HG02981 (cell line): ENCODE measurements around the gene RELB.
"Not testable (repeated sequence)": the region's sequence is repeated elsewhere in the genome, so short reads cannot be mapped to it uniquely, and the experiment has no call there.

ENCODE experiments used
- ATAC-seq: cut with Tn5 transposase; IDR thresholded peaks from one replicate; pipeline ENCODE4 v1.9.1; 2021; ENCODE audit warnings: mild to moderate bottlenecking, moderate library complexity; ENCODE audit not compliant: unreplicated experiment

Gene RELB, protein sequence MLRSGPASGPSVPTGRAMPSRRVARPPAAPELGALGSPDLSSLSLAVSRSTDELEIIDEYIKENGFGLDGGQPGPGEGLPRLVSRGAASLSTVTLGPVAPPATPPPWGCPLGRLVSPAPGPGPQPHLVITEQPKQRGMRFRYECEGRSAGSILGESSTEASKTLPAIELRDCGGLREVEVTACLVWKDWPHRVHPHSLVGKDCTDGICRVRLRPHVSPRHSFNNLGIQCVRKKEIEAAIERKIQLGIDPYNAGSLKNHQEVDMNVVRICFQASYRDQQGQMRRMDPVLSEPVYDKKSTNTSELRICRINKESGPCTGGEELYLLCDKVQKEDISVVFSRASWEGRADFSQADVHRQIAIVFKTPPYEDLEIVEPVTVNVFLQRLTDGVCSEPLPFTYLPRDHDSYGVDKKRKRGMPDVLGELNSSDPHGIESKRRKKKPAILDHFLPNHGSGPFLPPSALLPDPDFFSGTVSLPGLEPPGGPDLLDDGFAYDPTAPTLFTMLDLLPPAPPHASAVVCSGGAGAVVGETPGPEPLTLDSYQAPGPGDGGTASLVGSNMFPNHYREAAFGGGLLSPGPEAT

DNA sequence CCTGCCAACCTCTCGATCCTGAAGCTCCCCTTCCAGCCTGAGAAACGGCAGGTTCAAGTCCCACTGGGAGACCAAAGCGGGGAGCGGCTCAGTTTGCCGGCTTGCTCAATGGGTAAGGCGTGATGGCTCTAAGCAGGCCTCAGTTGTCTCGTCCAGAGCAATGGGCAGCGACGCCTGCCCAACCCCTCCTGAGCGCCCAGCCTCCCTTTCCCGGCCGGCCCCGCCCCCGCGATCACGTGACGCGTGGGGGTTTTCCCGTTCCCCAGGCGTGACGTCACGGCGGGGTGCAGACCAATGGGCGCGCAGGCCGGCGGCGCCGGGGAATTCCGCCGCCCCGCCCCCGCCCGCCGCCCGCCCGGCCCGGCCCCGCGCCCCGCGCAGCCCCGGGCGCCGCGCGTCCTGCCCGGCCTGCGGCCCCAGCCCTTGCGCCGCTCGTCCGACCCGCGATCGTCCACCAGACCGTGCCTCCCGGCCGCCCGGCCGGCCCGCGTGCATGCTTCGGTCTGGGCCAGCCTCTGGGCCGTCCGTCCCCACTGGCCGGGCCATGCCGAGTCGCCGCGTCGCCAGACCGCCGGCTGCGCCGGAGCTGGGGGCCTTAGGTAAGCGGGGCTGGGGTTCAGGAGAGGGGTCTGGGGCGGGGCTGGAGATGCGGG, at the start of gene RELB:
Gene RELB, plus strand, starts transcription at position 378 of the 653 bp plus-strand sequence. Its CDS starts 116 bp downstream, at position 494.
- ATAC-seq: peak; percentile 43

DNA sequence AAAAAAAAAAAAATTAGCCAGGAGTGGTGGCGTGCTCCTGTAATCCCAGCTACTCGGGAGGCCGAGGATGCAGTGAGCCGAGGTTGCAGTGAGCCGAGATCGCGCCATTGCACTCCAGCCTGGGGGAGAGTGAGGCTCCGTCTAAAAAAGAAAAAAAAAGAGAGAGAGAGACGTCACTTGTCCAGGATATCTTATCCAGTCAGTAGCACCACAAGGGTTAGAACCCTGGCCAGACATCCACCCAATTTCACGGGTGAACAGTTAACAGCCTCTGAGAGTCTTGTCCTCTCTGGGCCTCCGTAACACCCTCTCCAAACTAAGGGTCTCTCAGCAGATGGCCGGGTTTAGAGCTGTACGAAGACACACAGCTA, 47.0 kb upstream of the RELB start:
- ATAC-seq: peak; percentile 9

DNA sequence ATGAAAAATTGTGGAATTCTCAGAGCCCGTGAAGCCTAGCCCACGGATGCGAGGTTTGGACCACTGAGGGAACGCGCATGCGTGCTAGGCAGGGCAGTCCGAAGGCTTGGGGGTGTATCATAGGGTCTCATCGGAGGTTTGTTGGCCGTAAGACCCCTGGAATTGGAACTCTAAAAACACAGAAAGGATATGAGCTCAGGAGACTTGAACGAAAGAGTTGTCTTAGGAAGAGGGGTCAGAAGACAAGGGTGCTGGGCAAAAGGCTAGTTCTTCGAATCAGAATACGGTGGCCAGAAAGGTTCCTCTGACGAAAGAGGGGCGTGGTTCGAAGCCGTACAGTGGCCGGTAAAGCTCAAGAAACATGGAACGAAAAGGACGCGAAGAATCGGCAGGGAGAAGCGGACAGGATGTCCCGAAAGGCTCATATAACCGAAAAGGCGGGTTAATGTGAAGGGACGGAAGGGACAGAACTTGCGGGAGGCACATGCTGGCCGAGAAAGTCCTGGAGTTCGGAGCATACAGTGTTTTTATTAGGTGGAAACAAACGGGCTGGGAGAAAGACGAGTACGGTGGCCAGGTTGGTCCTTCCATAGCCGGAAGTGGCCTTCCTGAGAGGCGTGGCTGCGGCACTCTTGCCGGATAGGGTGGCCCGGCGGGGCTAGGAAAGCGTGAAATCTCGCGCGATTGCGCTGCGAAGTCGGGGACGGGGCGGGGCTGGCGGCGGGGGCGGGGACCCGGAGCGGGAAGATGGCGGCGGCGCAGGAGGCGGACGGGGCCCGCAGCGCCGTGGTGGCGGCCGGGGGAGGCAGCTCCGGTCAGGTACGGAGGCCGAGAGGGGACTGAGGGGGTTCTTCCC, 46.4 kb upstream of the RELB start, which contains the start of gene CLPTM1:
Gene CLPTM1, plus strand, starts transcription at position 732 of the 856 bp plus-strand sequence. Its CDS starts 16 bp downstream, at position 748.
- peak; percentile 70 for ATAC-seq

DNA sequence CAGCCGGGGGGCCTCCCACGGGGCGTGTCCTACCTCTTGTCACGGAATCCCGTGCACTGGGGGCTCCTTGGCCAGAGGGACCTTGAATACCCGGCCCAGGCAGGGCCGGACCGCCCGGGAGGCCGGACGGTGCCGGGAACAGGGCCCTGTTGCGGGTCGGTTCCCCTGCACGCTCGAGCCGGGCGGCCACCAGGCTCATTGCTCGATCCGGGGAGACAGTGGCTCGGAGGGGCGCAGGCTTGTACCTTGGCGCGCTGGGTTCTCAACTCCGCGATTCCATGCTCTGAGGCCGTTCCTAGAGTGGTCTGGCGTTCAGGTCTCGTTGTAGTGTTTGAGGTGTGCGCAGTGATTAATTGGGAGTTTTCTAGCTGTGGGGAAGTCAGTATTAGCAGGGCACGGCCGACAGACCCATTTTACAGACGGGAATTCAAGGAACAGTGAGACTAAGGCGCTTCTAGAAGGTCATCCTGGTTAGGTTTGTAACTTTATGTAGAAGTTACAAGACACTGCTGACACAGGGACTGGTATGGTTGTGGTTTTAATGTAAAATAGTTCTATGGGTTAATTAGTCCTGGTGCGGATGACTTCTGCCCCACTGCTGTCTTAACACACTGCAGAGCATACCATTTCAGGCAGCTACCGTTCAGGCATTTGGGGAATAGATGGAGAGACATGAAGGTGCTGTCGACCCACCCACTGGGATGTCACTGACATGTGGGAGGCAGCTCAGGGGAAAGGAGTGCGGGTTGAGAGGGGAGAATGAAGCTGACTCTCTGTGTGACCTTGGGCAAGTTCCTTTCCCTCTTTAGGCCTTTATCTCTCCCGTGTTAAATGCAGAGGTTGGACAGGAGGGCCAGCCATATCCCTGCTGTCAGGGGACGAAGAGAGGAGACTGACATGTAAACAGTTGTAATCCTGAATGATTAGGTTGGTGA, 45.5 kb upstream of the RELB start:
- no peak for ATAC-seq

DNA sequence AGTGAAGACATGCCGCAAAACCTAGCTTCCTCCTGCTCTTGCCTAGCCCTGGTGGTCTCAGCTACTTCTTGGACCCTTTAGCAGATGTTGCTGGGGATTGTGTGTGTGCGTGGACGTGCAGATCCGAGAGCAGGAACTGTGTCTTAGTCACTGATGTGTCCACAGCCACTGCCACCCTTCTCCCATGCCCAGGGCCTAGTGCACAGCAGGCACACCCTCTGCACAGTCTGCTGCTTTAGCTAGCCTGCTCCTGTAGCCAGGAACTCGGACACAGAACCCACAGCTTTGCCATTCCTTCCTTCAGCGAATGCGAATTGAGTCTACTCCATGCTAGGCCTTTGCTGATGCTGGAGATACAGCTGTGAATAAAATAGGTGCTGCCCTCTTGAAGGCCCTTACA, 43.7 kb upstream of the RELB start:
- ATAC-seq: no peak

DNA sequence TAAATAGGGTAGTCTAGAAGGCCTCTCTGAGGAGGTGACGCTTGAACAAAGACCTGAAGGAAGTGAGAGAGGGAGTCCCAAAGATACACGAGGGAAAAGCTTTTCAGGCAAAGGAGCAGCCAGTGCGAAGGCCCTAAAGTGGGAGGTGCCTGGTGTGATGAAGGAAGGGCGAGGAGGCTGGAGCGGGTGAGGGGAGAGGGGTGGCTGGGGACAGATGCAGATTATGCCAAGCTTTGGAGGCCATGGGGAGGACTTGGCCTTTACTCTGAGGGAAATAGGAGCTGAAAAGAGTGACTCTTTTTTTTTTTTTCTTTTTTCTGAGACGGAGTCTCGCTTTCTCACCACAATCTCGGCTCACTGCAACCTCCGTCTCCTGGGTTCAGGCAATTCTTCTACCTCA, 43.2 kb upstream of the RELB start:
- ATAC-seq: no peak

DNA sequence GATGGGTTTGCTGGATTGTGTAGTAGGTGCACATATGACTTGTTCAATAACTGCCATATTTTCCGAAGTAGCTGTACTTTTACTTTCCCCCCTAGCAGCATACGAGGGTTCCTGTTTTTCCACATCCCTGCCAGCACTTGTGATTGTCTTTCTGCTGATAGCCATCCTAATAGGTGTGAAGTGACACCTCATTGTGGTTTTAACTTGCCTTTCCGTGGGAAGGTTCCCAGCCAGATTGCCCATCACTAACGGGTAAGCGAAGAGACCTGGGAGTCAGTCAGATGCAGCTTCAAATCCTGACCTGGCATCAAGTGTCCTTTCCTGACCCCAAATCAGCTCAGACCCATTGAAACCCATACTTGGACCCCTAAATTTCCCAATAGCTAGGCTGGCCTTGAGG, 41.6 kb upstream of the RELB start:
- ATAC-seq: no peak

DNA sequence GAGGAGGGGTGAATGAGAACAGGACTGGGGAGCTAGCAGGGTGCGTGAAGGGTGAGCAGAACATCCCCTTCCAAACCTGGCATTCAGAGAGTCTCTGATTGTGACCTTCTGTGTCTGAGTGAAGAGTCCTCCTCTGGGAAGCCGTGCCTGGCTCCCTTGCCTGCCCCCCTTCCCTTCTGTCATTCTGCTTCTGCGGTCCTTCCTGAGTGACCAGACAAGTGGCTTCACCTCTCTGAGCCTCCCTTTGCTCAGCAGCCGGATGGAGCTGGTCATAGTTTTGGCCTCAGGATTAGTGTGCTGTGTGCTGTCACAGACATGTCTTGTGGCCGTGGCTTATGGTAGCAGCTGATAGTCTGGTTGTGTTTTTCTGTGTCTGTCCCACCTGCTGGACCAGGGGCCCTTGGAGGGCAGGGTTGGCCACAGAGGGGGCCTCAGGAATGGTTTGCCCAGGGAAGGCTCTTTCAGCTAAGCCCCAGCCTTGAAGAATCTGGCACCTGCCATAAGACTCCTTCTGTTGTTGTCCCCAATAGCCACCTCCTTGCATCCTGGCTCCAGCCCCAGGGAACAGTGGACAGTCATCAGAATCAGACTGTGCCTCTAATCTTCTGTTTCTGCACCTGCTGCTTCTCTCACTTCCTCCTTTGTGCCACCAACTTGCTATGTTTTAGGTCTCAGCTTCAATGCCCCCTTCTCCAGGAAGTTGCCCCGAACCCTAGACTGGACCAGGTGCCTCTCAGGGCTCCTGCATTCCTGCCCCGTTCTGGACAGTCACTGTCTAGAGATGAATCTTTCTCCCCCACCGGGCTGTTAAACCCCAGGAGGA, 40.1 kb upstream of the RELB start:
- ATAC-seq: no peak

DNA sequence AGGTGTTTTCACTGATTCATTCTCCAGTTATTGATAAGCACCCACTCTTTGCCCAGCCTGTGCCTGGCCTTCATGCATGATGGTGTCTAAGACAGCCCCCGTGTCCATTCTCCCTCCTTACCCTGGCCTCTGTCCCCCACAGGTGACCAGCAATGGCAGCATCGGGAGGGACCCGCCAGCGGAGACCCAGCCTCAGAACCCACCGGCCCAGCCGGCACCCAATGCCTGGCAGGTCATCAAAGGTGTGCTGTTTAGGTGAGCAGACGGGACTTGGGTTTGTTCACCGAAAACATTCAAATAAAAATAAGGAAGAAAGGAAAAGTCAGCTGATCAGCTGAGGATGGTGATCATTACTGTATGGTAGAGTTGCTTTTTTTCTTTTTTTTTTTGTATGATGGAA, 39.4 kb upstream of the RELB start:
- ATAC-seq: no peak

DNA sequence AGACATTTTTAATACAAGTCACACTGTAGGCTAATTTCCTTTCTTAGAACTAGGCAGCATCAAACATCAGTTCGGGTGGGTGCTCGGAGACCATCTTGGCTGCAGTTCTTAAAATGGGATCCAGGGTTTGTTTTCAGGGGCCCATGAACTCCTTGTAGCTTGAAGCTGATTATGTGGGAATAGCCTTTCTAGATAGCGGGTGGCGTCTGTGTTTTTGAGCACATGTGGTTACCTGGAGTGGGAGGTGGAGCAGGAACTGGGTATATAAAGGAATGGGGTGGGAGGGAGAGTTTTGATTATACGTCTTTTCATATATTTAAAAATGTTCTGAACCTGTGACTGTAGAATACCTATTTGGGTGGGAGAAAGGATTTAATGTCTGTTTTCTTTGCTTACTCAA, 33.1 kb upstream of the RELB start:
- ATAC-seq: no peak

DNA sequence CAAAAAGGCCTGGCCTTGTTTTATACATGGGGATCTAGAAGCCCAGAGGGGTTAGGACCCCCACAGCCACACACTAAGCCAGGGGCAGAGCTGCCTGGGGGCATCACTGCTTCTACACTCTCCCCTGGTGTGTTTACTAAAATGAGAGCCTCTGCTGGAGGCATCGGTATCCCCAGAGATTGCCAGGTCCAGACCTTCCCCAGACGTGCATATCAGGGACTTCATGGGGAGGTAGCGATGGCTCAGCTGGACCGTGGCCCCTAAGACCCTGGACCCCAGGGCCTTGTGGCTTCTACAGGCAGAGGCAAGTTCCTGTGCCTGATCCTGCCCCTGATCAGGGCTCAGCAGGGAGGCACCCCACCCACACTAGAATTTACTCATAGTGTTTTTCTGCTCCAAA, 32.6 kb upstream of the RELB start:
- ATAC-seq: no peak

DNA sequence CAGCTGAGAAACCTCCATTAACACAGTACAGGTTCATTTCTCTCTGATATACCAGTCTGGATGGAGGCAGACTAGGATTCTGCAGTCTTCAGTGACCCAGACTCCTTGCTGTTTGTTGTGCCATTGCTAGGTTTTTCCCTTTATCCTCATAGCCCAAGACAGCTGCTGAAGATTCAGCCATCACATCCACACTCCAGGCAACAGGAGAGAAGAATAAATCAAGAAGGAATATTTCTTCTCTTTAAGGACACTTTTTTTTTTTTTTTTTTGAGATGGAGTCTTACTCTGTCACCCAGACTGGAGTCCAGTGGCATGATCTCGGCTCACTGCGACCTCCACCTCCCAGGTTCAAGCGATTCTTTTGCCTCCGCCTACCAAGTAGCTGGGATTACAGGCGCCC, 31.8 kb upstream of the RELB start:
- ATAC-seq: no peak

DNA sequence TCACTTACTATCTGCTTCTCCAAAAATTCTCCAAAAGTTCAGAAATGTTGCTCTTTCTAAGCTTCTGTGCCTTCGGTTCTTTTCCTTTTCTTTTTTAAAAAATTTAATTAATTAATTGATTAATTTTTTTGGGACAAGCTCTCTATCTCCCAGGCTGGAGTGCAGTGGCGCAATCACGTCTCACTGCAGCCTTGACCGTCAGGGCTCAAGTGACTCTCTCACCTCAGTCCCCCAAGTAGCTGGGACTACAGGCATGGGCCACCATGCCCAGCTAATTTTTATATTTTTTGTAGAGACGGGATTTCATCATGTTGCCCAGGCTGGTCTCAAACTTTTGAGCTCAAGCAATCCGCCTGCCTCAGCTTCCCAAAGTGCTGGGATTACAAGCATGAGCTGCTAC, 29.8 kb upstream of the RELB start:
- ATAC-seq: not testable (repeated sequence)

DNA sequence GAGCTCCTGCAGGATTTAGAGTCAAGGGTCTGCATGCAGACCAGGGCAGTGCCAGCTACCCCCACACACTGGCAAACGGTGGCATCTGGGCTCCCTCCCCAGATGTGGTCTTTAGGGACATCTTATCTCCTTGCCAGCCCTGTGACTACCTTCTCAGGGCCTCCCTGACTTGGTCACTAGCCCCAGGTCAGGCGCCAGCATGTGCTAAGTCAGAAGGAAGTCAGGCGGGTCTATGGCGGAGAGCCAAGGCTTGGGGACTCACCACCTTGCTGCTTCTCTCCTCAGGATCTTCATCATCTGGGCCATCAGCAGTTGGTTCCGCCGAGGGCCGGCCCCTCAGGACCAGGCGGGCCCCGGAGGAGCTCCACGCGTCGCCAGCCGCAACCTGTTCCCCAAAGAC, 28.5 kb upstream of the RELB start:
- ATAC-seq: no peak

DNA sequence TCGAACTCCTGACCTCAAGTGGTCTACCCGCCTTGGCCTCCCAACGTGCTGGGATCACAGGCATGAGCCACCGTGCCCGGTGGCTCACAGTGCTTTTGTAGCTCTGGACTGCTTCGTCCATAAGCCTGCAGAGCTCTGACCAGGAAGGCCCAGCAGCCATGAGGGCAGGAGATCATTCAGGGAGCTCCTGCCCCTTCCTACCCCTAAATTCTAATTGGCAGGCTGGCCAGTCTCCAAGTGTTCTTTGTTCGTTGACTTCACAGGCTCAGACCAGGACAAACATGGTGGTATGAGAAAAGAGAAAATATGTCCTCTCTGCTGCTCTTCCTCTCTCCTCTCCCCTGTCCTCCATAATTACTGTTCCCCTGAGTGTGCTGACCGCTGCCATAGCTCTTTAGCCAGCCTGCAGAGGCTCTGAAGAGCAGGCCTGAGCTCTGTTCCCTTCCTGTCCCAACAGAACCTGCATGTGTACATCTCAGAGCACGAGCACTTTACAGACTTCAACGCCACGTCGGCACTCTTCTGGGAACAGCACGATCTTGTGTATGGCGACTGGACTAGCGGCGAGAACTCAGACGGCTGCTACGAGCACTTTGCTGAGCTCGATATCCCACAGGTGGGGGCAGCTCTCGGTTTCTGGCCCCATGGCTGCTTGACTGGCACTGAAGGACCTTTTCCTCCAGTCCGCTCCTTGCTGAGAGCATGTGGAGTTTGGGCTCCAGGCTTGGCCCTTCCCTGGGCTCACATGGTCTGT, 27.1 kb upstream of the RELB start:
- no peak for ATAC-seq

DNA sequence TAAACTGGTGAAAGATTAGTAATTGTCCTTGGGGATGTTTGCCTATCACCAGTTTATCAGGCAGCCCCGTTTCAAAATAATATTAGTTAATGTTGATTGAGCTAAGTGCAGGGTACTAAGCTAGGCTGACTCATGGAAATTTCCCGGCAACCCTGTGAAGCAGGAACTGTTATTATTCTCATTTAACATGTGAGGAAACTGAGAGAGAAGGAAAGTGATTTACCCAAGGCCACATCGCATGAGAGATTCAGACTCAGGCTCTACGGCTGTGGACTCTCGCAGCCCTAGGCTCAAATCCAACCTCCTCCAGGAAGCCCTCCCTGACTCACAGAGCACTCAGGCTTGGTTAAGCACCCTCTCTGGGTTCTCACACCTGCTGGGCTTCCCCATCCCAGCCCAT, 26.4 kb upstream of the RELB start:
- no peak for ATAC-seq

DNA sequence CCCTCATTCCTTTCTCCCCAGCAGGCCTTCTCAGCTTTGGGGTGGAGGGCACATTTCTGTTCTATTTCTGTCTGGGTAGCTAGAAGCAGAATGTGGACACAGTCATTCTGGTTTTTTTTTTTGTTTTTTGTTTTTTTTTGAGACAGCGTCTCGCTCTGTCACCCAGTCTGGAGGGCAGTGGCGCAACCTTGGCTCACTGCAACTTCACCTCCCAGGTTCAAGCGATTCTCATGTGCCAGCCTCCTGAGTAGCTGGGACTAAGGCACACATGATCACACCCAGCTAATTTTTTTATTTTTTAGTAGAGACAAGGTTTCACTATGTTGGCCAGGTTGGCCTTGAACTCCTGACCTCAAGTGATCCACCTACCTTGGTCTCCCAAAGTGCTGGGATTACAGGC, 25.8 kb upstream of the RELB start:
- no peak for ATAC-seq

DNA sequence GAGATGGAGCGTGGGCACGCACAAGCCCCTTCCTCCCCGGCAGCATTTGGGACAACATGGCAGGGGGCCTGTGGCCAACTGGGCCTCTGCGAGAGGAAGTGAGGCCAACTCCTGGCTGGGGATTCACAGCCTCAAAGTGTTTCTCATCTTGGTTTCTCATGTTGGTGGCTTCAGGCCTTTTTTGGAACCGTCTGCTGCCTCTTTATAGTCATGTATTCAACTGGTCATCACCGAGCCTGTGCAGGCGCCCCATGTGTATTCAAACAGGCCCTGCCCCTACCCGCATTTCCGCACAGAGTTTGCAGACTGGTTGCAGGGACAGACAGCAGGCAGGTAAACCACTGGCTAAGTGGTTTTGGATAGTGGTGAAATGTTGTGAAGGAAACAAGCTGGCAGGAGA, 17.3 kb upstream of the RELB start:
- ATAC-seq: no peak

DNA sequence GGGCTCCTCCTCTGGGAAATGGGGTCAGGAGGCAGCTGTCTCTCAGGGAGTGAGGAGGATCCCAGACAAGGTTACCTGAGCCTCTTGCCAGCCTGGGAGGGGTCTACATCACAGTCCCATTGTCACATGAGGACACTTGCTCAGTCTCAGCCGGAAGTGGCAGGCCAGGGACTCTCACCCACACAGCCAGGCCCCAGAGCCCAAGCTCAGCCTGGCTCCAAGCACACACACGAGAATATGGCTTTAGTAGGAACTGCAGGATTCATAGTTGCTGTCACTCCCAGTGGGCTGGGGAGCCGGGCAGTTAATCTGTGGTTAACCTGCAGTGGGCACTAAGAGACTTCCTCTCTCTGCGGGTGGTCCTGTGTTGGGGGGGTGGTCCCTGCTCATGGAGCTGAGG, 15.8 kb upstream of the RELB start:
- ATAC-seq: no peak
